KG1 (cell line): ENCODE data around the gene PRKCA.
"Not testable (repeated sequence)": the region's sequence is repeated elsewhere in the genome, so short reads cannot be mapped to it uniquely, and the experiment has no call there.

Source experiments
- DNase-seq: peaks from one replicate; lab custom pipeline; 2025; lab: John Stamatoyannopoulos, UW

Gene PRKCA

GRCh38 chr17:66441101-66441661, 138.8 kb downstream of the PRKCA start:
- no peak for DNase-seq

GRCh38 chr17:66443166-66443565, 140.8 kb downstream of the PRKCA start:
- DNase-seq = no peak

- DNase-seq = no peak
Measured at GRCh38 chr17:66443606-66444005, 141.2 kb downstream of the PRKCA start.

GRCh38 chr17:66444031-66444430, 141.6 kb downstream of the PRKCA start:
- DNase-seq = no peak

GRCh38 chr17:66445229-66445628, 142.8 kb downstream of the PRKCA start:
- no peak for DNase-seq

- no peak for DNase-seq
Measured at GRCh38 chr17:66446419-66446818, 144.0 kb downstream of the PRKCA start.

- no peak for DNase-seq
Measured at GRCh38 chr17:66447159-66447558, 144.7 kb downstream of the PRKCA start.

GRCh38 chr17:66448026-66448639, 145.7 kb downstream of the PRKCA start:
- DNase-seq = no peak

- DNase-seq = no peak
Measured at GRCh38 chr17:66449418-66449977, 147.1 kb downstream of the PRKCA start.

GRCh38 chr17:66450008-66450851, 147.8 kb downstream of the PRKCA start:
- DNase-seq = no peak

- DNase-seq = no peak
Measured at GRCh38 chr17:66450852-66451158, 148.4 kb downstream of the PRKCA start.

GRCh38 chr17:66451188-66452149, 149.1 kb downstream of the PRKCA start:
- no peak for DNase-seq

- DNase-seq = no peak
Measured at GRCh38 chr17:66455060-66455459, 152.6 kb downstream of the PRKCA start.

- DNase-seq = not testable (repeated sequence)
Measured at GRCh38 chr17:66457499-66457898, 155.1 kb downstream of the PRKCA start.

- DNase-seq = no peak
Measured at GRCh38 chr17:66458782-66459181, 156.4 kb downstream of the PRKCA start.

- no peak for DNase-seq
Measured at GRCh38 chr17:66459811-66460270, 157.4 kb downstream of the PRKCA start.

- no peak for DNase-seq
Measured at GRCh38 chr17:66460558-66460957, 158.1 kb downstream of the PRKCA start.

GRCh38 chr17:66461343-66461995, 159.1 kb downstream of the PRKCA start:
- no peak for DNase-seq

GRCh38 chr17:66462010-66462409, 159.6 kb downstream of the PRKCA start:
- DNase-seq = no peak

GRCh38 chr17:66464921-66465320, 162.5 kb downstream of the PRKCA start:
- no peak for DNase-seq

- no peak for DNase-seq
Measured at GRCh38 chr17:66465701-66466100, 163.3 kb downstream of the PRKCA start.
